ENCODE data around the gene RUFY4.

RUFY4 gene

GRCh38 chr2:218072002-218072401, 2.9 kb downstream of the RUFY4 start:
- H3K4me3 ChIP-seq (ENCODE audit: low read depth, low read length), result no peak overlapping the region
- TF ChIP-seq CTCF (IDR thresholded peaks at IDR 0.05; ENCODE audit: low read depth, low read length), result no peak

- TF ChIP-seq CTCF (IDR thresholded peaks at IDR 0.05; ENCODE audit: low read depth, low read length), result no peak
- H3K4me3 ChIP-seq (ENCODE audit: low read depth, low read length), result no peak overlapping the region
Observed at GRCh38 chr2:218072478-218073024, 3.5 kb downstream of the RUFY4 start.

GRCh38 chr2:218073185-218073584, 4.1 kb downstream of the RUFY4 start:
- no peak overlapping the region for H3K4me3 ChIP-seq (ENCODE audit: low read depth, low read length)
- TF ChIP-seq CTCF (IDR thresholded peaks at IDR 0.05; ENCODE audit: low read depth, low read length), result no peak

GRCh38 chr2:218074031-218074430, 5.0 kb downstream of the RUFY4 start:
- peak; percentile 28; the same call in 1 of the 2 replicates for TF ChIP-seq CTCF (IDR thresholded peaks at IDR 0.05; ENCODE audit: low read depth, low read length)
- H3K4me3 ChIP-seq (ENCODE audit: low read depth, low read length), result no peak overlapping the region

GRCh38 chr2:218075975-218076811, 7.1 kb downstream of the RUFY4 start:
- no peak overlapping the region for H3K4me3 ChIP-seq (ENCODE audit: low read depth, low read length)
- TF ChIP-seq CTCF (IDR thresholded peaks at IDR 0.05; ENCODE audit: low read depth, low read length), result no peak

GRCh38 chr2:218077464-218078216, 8.6 kb downstream of the RUFY4 start:
- no peak overlapping the region for H3K4me3 ChIP-seq (ENCODE audit: low read depth, low read length)
- no peak for TF ChIP-seq CTCF (IDR thresholded peaks at IDR 0.05; ENCODE audit: low read depth, low read length)
